ENCODE results near the gene TRERF1. TPM values are rescaled to one million over a fixed set of nuclear protein-coding genes. Genes with fewer than 3 reads are reported as not detected.
"Not testable (repeated sequence)": the region's sequence is repeated elsewhere in the genome, so short reads cannot be mapped to it uniquely, and the experiment has no call there.

The TRERF1 gene
- total and polyA plus RNA-seq, 2 of the 4 experiments (the other 2 are of a cell fraction): 6.3 to 9.9 TPM

DNA sequence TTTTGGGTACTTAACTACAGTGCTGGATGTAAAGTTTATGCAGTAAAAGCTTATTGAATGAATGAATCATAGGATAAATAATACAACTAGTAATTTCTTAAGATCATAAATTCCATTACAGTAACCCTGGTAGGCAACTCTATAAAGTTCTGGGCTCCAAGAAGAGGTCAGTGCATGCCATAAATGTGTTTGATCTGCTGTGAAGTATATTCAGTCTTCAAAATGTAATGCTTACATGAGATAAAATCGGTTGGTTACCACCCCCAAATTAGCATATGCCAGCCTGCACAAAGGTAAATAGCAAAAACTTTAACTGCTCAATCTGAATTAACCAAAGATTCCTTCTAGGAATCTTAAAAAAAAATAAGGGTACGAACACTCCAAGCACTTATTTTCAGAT is 244.2 kb downstream of the TRERF1 start:
- H2BK15ac ChIP-seq (ENCODE audit: low read depth, low read length); H4K20me1 ChIP-seq (ENCODE audit: insufficient read depth, low read length); H3K18ac ChIP-seq (ENCODE audit: low read depth, low read length); H4K91ac ChIP-seq (ENCODE audit: insufficient read depth, low read depth, low read length); H3K23ac ChIP-seq (ENCODE audit: low read depth, low read length); H3K9ac ChIP-seq (ENCODE audit: low read depth, low read length); H2AK5ac ChIP-seq (ENCODE audit: low read depth, low read length); H2BK20ac ChIP-seq (ENCODE audit: low read depth, low read length); H3K4ac ChIP-seq (ENCODE audit: low read depth, low read length); H3K4me2 ChIP-seq (ENCODE audit: low read depth, low read length); H4K5ac ChIP-seq (ENCODE audit: low read depth, low read length); H3K27me3 ChIP-seq (ENCODE audit: control insufficient read depth, insufficient read depth, low read length); H3K9me1 ChIP-seq (ENCODE audit: insufficient read depth, low read length); BruUV-seq (replicated peaks); H2AFZ ChIP-seq (replicated peaks; ENCODE audit: low read length, poor library complexity); H3K4me3 ChIP-seq (ENCODE audit: insufficient read depth, low read depth, low read length); dilution Hi-C loops (cut with HindIII; ENCODE audit: low sequenced_read_pairs, unreplicated experiment); H3K27ac ChIP-seq (ENCODE audit: insufficient read depth, low read length); H3K14ac ChIP-seq (replicated peaks; ENCODE audit: low read depth, low read length); H3K9me3 ChIP-seq (ENCODE audit: control insufficient read depth, insufficient read depth, low read length); POLR2A ChIA-PET (ENCODE audit: unreplicated experiment); in situ Hi-C loops (cut with MboI; ENCODE audit: low sequenced_read_pairs); DNase-seq; H2BK120ac ChIP-seq (ENCODE audit: low read depth, low read length); intact Hi-C loops (cut with micrococcal nuclease); H2AK9ac ChIP-seq (replicated peaks; ENCODE audit: low read depth, low read length, poor library complexity); H3K4me1 ChIP-seq (ENCODE audit: control insufficient read depth, insufficient read depth, low read length); H3K56ac ChIP-seq (ENCODE audit: extremely low read depth, insufficient read depth, low read length); H2BK5ac ChIP-seq (ENCODE audit: low read depth, low read length, poor library complexity, severe bottlenecking); H4K8ac ChIP-seq (ENCODE audit: low read depth in 2 of 2, low read length in 2 of 2): not testable (repeated sequence)
- CTCF ChIA-PET: interaction anchor here (0.6 kb wide), 1 partner anchor 21 kb away, joined by 3 read pairs; no protein-coding TSS in a partner anchor
- peak; percentile 37; the same call in 1 of the 2 replicates for ATAC-seq (ENCODE audit: low read depth)
- Histone ChIP-seq H3K79me1 (ENCODE audit: low read depth in 1 of 2, low read length in 2 of 2) (peaks cover 3 to 16% of the 10 kb centered on the region in 2 experiments; a peak in 2 of 4 replicates), H3K36me3 (ENCODE audit: control insufficient read depth, insufficient read depth, low read length) (peaks cover 27% of the 10 kb centered on the region)
- WGBS, 2 experiments (ENCODE audit: extremely low coverage in 2 of 2, insufficient read length in 1 of 2): no CpG with 5 or more reads among the region's 2 CpGs

Measured in IMR-90 (cell line).